SK-N-SH (cell line): ENCODE measurements around the gene TMEM131L. TPM values are rescaled to one million over a fixed set of nuclear protein-coding genes. Genes with fewer than 3 reads are reported as not detected.

Experiments used
- CTCF ChIA-PET: fragments of 300-600, 350-600 bp; formaldehyde crosslinking; extraction: SDS; loops from one replicate; lab custom pipeline; 2021; lab: Yijun Ruan, JAX
- POLR2A ChIA-PET: fragments of 350-600 bp; sonication (Branson Sonifier 250); formaldehyde crosslinking; extraction: SDS; loops from one replicate; lab custom pipeline; 2020; ENCODE audit warnings: antibody characterized with exemption, inconsistent platforms; lab: Yijun Ruan, JAX
- DNase-seq: peaks from one replicate; pipeline ENCODE4 v3.0.0; 2012
- H2AFZ ChIP-seq: fragments of 200-600 bp; sonication (generic); 2 replicates; pipeline ENCODE4 v1.8.1; 2016; ENCODE audit warnings: antibody characterized with exemption, mild to moderate bottlenecking, low read depth
- H3F3A ChIP-seq: fragments of 200-600 bp; sonication (generic); replicated peaks from 2 replicates; pipeline ENCODE3; 2016; ENCODE audit warnings: antibody characterized with exemption, mild to moderate bottlenecking; ENCODE audit not compliant: insufficient read depth
- H3K27ac ChIP-seq, 2 experiments: fragments of 200-500 bp in 1 of 2; fragments of 200-600 bp in 1 of 2; sonication (Bioruptor generic) in 1 of 2; sonication (generic), shearing (Covaris generic) in 1 of 2; 2 replicates each; pipeline versions ENCODE4 v1.5.1 to v1.6.1; 2014 to 2016; ENCODE audit warnings: low read depth in 2 of 2, inconsistent platforms in 1 of 2, low read length in 1 of 2, mild to moderate bottlenecking in 1 of 2, mixed read lengths in 1 of 2
- H3K27me3 ChIP-seq: fragments of 200-600 bp; sonication (generic), shearing (Covaris generic); 2 replicates; pipeline ENCODE4 v1.6.1; 2016; ENCODE audit warnings: mixed run types; ENCODE audit not compliant: insufficient read depth
- H3K36me3 ChIP-seq, 2 experiments: fragments of 200-500 bp in 1 of 2; fragments of 200-600 bp in 1 of 2; sonication (Bioruptor generic) in 1 of 2; sonication (generic) in 1 of 2; replicated peaks in 1 of 2; 2 replicates each; pipeline versions ENCODE3 to v1.5.1; 2014 to 2016; ENCODE audit warnings: low read length in 1 of 2, mild to moderate bottlenecking in 1 of 2; ENCODE audit not compliant: insufficient read depth in 2 of 2, control insufficient read depth in 1 of 2
- H3K4me1 ChIP-seq, 2 experiments: fragments of 200-500 bp in 1 of 2; fragments of 200-600 bp in 1 of 2; sonication (Bioruptor generic) in 1 of 2; sonication (generic), shearing (Covaris generic) in 1 of 2; 2 replicates each; pipeline versions ENCODE4 v1.5.1 to v1.6.1; 2014 to 2016; ENCODE audit warnings: low read depth in 1 of 2, low read length in 1 of 2, mixed run types in 1 of 2; ENCODE audit not compliant: insufficient read depth in 2 of 2, control insufficient read depth in 1 of 2
- H3K4me2 ChIP-seq: fragments of 200-600 bp; sonication (generic), shearing (Covaris generic); 2 replicates; pipeline ENCODE4 v1.6.1; 2017; ENCODE audit warnings: mixed run types
- H3K4me3 ChIP-seq, 2 experiments: fragments of 200-500 bp in 1 of 2; fragments of 200-600 bp in 1 of 2; sonication (Bioruptor generic) in 1 of 2; sonication (generic), shearing (Covaris generic) in 1 of 2; 2 replicates each; pipeline versions ENCODE4 v1.5.1 to v1.8.1; 2014 to 2016; ENCODE audit warnings: low read depth in 2 of 2, inconsistent platforms in 1 of 2, low read length in 1 of 2, mild to moderate bottlenecking in 1 of 2, mixed read lengths in 1 of 2, moderate library complexity in 1 of 2
- H3K79me2 ChIP-seq: fragments of 200-600 bp; sonication (generic); 2 replicates; pipeline ENCODE4 v1.8.1; 2017; ENCODE audit warnings: mild to moderate bottlenecking; ENCODE audit not compliant: insufficient read depth
- H3K9ac ChIP-seq: fragments of 200-600 bp; sonication (generic); 2 replicates; pipeline ENCODE4 v1.6.1; 2017; ENCODE audit warnings: mixed run types
- H3K9me2 ChIP-seq: fragments of 200-600 bp; sonication (generic); 2 replicates; pipeline ENCODE4 v1.6.1; 2017; ENCODE audit warnings: mixed run types
- H3K9me3 ChIP-seq: fragments of 200-600 bp; sonication (generic); 2 replicates; pipeline ENCODE4 v1.6.1; 2017; ENCODE audit warnings: mixed run types, mild to moderate bottlenecking, moderate library complexity
- H4K20me1 ChIP-seq: fragments of 200-600 bp; sonication (generic); 2 replicates; pipeline ENCODE4 v1.6.1; 2017; ENCODE audit warnings: mild to moderate bottlenecking, mixed run types; ENCODE audit not compliant: insufficient read depth
- CHD2 ChIP-seq: fragments of 150-350 bp; IDR thresholded peaks from 2 replicates; pipeline ENCODE4 v1.6.1; 2018; ENCODE audit warnings: low read length; ENCODE audit not compliant: partially characterized antibody
- EP300 ChIP-seq, 2 experiments: IDR thresholded peaks; 2 replicates each; pipeline versions ENCODE4 v1.4.0 to v1.6.1; 2012; ENCODE audit warnings: borderline replicate concordance in 1 of 2, low read depth in 1 of 2, low read length in 1 of 2
- FOXJ3 ChIP-seq: sonication (generic); formaldehyde crosslinking; IDR thresholded peaks from 2 replicates; pipeline ENCODE4 v1.5.1; 2020; ENCODE audit warnings: mild to moderate bottlenecking, missing genetic modification reagents
- FOXM1 ChIP-seq: IDR thresholded peaks from 2 replicates; pipeline ENCODE4 v1.4.0; 2012; ENCODE audit warnings: low read depth, mild to moderate bottlenecking
- NFIC ChIP-seq: IDR thresholded peaks from 2 replicates; pipeline ENCODE4 v1.4.0; 2012; ENCODE audit warnings: borderline replicate concordance
- POLR2AphosphoS5 ChIP-seq: IDR thresholded peaks from 2 replicates; pipeline ENCODE4 v1.6.1; 2012; ENCODE audit warnings: low read depth, low read length
- RAD21 ChIP-seq: IDR thresholded peaks from 2 replicates; pipeline ENCODE4 v1.6.1; 2012; ENCODE audit warnings: mild to moderate bottlenecking, low read length
- RCOR1 ChIP-seq: fragments of 150-350 bp; IDR thresholded peaks from 2 replicates; pipeline ENCODE4 v1.6.1; 2017; ENCODE audit warnings: antibody characterized with exemption, low read length
- RXRA ChIP-seq: IDR thresholded peaks from 2 replicates; pipeline ENCODE4 v1.4.0; 2012; ENCODE audit warnings: low read depth, mild to moderate bottlenecking, borderline replicate concordance
- TCF12 ChIP-seq: IDR thresholded peaks from 2 replicates; pipeline ENCODE4 v1.4.0; 2012
- WGBS: methylation state at CpG from one replicate; pipeline ENCODE4 v1.1.6; 2017; ENCODE audit warnings: low lambda C conversion rate; 5-methylcytosine and 5-hydroxymethylcytosine counted together
- polyA plus RNA-seq, 3 experiments: library from polyadenylated mRNA; depleted of rRNA; stranded (reverse); fragments of >200 nt; gene quantifications; 2 replicates each; pipeline ENCODE4 v1.2.3, GENCODE V29; 2012
- TF ChIP-seq, protein P1 (sequence below): IDR thresholded peaks from 2 replicates; pipeline ENCODE4; 2012
- TF ChIP-seq, protein P2 (sequence below): fragments of 150-350 bp; IDR thresholded peaks from 2 replicates; pipeline ENCODE4 v1.6.1; 2017; ENCODE audit warnings: antibody characterized with exemption, low read length, low read depth, borderline replicate concordance
- TF ChIP-seq, protein P3 (sequence below): IDR thresholded peaks from 2 replicates; pipeline ENCODE4 v1.4.0; 2012; ENCODE audit warnings: low read depth, borderline replicate concordance

TMEM131L gene
- polyA plus RNA-seq, 1 of the 3 experiments (the other 2 are of a cell fraction), result 6.2 TPM

DNA sequence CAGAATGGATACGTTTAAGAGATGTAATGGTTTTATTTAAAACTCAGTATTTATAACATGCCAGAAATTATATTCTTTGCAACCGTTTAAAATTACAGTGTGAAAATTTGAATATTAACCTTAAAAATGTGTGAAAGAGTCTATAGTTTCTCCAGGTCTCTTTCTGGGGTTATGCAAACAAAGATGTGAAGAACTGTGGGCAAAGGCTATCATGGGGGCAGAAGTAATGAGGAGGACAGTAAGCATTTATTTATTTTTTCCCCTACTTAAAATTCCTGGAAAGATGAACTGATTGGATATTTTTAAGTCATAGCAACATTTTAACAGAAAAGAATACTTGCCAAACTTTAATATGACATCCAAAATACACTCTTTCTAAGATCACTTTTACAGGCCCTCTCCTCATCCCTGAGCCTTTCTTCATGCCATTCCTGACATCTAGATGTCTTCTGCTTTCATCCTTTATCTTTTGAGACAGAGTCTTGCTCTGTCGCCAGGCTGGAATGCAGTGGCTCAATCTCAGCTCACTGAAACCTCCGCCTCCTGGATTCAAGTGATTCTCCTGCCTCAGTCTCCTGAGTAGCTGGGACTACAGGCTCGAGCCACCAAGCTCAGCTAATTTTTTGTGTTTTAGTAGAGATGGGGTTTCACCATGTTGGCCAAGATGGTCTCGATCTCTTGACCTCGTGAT, 46.1 kb downstream of the TMEM131L start:
- Histone ChIP-seq H3K4me2 (peak overlapping the region; percentile 71; the same call in 1 of the 2 replicates), H3K79me2 (peaks cover 12% of the 10 kb centered on the region; the same call in 1 of the 2 replicates), H3K27me3 (no peaks in the 10 kb centered on the region), H3K9me3 (no peaks in the 10 kb centered on the region), H3K27ac (peak overlapping the region in 1 of 2 experiments; percentile 84; a peak in 2 of 4 replicates), H3K9ac (no peak overlapping the region; the same call in 1 of the 2 replicates), H2AFZ (no peak overlapping the region), H3K4me1 (peaks cover 0 to 30% of the 10 kb centered on the region in 2 experiments; a peak in 2 of 4 replicates), H4K20me1 (peaks cover 3% of the 10 kb centered on the region; the same call in 1 of the 2 replicates), H3K9me2 (no peaks in the 10 kb centered on the region), H3F3A (peaks cover 35% of the 10 kb centered on the region), H3K4me3 (no peak overlapping the region), H3K36me3 (peaks cover 0 to 7% of the 10 kb centered on the region in 2 experiments)
- TF ChIP-seq RCOR1, result no peak
- TF ChIP-seq RXRA, result no peak
- TF ChIP-seq, protein P1, sequence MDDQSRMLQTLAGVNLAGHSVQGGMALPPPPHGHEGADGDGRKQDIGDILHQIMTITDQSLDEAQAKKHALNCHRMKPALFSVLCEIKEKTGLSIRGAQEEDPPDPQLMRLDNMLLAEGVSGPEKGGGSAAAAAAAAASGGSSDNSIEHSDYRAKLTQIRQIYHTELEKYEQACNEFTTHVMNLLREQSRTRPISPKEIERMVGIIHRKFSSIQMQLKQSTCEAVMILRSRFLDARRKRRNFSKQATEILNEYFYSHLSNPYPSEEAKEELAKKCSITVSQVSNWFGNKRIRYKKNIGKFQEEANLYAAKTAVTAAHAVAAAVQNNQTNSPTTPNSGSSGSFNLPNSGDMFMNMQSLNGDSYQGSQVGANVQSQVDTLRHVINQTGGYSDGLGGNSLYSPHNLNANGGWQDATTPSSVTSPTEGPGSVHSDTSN, result peak; percentile 57
- TF ChIP-seq NFIC, result no peak
- TF ChIP-seq, protein P2, sequence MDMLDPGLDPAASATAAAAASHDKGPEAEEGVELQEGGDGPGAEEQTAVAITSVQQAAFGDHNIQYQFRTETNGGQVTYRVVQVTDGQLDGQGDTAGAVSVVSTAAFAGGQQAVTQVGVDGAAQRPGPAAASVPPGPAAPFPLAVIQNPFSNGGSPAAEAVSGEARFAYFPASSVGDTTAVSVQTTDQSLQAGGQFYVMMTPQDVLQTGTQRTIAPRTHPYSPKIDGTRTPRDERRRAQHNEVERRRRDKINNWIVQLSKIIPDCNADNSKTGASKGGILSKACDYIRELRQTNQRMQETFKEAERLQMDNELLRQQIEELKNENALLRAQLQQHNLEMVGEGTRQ, result no peak
- no peak for DNase-seq
- ChIA-PET CTCF (no interaction called here), POLR2A (no interaction called here)
- WGBS, result 68% methylated on average over 7 of the region's 7 CpGs

DNA sequence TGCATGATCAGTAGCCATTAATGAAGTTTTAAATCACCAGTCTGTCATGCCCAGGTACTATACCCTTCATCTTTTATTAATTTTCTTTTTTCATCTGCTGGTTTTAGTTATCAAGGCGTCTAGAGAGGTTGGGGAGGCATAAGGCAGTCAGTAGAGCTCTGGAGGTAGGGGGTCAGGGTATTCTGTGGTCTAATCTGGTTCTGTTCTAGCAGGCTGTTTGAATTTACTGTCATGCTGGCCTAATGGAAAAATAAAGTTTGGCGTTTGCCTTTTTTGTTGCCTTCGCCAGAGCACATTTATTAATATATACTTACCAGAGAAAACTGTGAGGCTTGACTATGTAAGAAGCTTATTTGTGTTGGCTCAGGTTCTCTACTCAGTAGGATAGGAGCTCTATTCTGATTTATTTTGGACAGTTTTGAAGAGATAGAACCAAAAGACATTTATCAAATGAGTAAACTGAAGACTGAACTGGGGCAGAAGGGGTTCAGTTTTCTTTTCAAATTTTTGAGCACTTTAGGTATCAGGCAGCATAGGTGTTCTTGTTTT, 46.9 kb downstream of the TMEM131L start:
- no peak overlapping the region for H2AFZ ChIP-seq
- peaks cover 0 to 30% of the 10 kb centered on the region in 2 experiments; a peak in 2 of 4 replicates for H3K4me1 ChIP-seq
- no peaks in the 10 kb centered on the region for H3K9me2 ChIP-seq
- H3K4me3 ChIP-seq, result no peak overlapping the region
- ChIA-PET POLR2A (no interaction called here), CTCF (no interaction called here)
- H3K79me2 ChIP-seq, result peaks cover 12% of the 10 kb centered on the region; the same call in 1 of the 2 replicates
- no peaks in the 10 kb centered on the region for H3K27me3 ChIP-seq
- no peaks in the 10 kb centered on the region for H3K9me3 ChIP-seq
- peak overlapping the region in 1 of 2 experiments; percentile 84; a peak in 2 of 4 replicates for H3K27ac ChIP-seq
- peak overlapping the region; percentile 21; the same call in 1 of the 2 replicates for H3K9ac ChIP-seq
- DNase-seq, result no peak
- peaks cover 0 to 7% of the 10 kb centered on the region in 2 experiments for H3K36me3 ChIP-seq
- WGBS, result 69% methylated on average over 3 of the region's 3 CpGs
- peak overlapping the region; percentile 71; the same call in 1 of the 2 replicates for H3K4me2 ChIP-seq
- TF ChIP-seq RAD21, result no peak
- no peak for TF ChIP-seq POLR2AphosphoS5
- 0 out of 2 replicates have a peak, but pooled peaks have one; percentile 15 for TF ChIP-seq NFIC
- TF ChIP-seq, protein P3, sequence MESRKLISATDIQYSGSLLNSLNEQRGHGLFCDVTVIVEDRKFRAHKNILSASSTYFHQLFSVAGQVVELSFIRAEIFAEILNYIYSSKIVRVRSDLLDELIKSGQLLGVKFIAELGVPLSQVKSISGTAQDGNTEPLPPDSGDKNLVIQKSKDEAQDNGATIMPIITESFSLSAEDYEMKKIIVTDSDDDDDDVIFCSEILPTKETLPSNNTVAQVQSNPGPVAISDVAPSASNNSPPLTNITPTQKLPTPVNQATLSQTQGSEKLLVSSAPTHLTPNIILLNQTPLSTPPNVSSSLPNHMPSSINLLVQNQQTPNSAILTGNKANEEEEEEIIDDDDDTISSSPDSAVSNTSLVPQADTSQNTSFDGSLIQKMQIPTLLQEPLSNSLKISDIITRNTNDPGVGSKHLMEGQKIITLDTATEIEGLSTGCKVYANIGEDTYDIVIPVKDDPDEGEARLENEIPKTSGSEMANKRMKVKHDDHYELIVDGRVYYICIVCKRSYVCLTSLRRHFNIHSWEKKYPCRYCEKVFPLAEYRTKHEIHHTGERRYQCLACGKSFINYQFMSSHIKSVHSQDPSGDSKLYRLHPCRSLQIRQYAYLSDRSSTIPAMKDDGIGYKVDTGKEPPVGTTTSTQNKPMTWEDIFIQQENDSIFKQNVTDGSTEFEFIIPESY, result no peak
- TF ChIP-seq, protein P1, result peak; percentile 9; the same call in 1 of the 2 replicates
- TF ChIP-seq CHD2, result no peak
- no peak for TF ChIP-seq RXRA
- no peak for TF ChIP-seq EP300 (IDR thresholded peaks at IDR 0.05; ENCODE audit: borderline replicate concordance in 1 of 2, low read depth in 1 of 2, low read length in 1 of 2)
- no peak for TF ChIP-seq FOXM1
- TF ChIP-seq FOXJ3 (CRISPR knock-in tag), result no peak
- TF ChIP-seq TCF12, result no peak
- peaks cover 35% of the 10 kb centered on the region for H3F3A ChIP-seq
- H4K20me1 ChIP-seq, result peaks cover 3% of the 10 kb centered on the region; the same call in 1 of the 2 replicates
